Measurements from ENCODE around the gene CARMIL3. TPM values are rescaled to one million over a fixed set of nuclear protein-coding genes. Genes with fewer than 3 reads are reported as not detected.

CARMIL3 gene, protein sequence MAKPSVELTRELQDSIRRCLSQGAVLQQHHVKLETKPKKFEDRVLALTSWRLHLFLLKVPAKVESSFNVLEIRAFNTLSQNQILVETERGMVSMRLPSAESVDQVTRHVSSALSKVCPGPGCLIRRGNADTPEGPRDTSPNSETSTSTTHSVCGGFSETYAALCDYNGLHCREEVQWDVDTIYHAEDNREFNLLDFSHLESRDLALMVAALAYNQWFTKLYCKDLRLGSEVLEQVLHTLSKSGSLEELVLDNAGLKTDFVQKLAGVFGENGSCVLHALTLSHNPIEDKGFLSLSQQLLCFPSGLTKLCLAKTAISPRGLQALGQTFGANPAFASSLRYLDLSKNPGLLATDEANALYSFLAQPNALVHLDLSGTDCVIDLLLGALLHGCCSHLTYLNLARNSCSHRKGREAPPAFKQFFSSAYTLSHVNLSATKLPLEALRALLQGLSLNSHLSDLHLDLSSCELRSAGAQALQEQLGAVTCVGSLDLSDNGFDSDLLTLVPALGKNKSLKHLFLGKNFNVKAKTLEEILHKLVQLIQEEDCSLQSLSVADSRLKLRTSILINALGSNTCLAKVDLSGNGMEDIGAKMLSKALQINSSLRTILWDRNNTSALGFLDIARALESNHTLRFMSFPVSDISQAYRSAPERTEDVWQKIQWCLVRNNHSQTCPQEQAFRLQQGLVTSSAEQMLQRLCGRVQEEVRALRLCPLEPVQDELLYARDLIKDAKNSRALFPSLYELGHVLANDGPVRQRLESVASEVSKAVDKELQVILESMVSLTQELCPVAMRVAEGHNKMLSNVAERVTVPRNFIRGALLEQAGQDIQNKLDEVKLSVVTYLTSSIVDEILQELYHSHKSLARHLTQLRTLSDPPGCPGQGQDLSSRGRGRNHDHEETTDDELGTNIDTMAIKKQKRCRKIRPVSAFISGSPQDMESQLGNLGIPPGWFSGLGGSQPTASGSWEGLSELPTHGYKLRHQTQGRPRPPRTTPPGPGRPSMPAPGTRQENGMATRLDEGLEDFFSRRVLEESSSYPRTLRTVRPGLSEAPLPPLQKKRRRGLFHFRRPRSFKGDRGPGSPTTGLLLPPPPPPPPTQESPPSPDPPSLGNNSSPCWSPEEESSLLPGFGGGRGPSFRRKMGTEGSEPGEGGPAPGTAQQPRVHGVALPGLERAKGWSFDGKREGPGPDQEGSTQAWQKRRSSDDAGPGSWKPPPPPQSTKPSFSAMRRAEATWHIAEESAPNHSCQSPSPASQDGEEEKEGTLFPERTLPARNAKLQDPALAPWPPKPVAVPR (N-terminal part only)
- total RNA-seq: 0.64 TPM in 1 of 2 replicates, not detected in the other

GRCh38 chr14:24051789-24052655 lies at the start of gene CARMIL3:
CARMIL3 (plus strand) TSS chr14:24052009; CDS start chr14:24052154, 145 bp downstream.

GRCh38 chr14:24071144-24071697 lies 19.4 kb downstream of the CARMIL3 start, which contains the start of gene CPNE6:
CPNE6 (plus strand) TSS chr14:24071562; CDS start chr14:24072937, 1,375 bp downstream.

GRCh38 chr14:24093901-24094840 lies 42.4 kb downstream of the CARMIL3 start, which contains the start of gene PCK2:
PCK2 (plus strand) TSS chr14:24094311; CDS start chr14:24094406, 95 bp downstream.

GRCh38 chr14:24114532-24115421 lies 63.0 kb downstream of the CARMIL3 start, which contains the start of the genes DCAF11 and NRL:
DCAF11 (plus strand) TSS chr14:24114777; CDS start chr14:24115595, 818 bp downstream.
NRL (minus strand) TSS chr14:24114949; CDS start chr14:24082848, 32,101 bp downstream.

Other genes starting within 250 kb of the CARMIL3 start
- 41.5 and 50.0 TPM in 2 replicates for gene DHRS4, start 98.2 kb upstream of the CARMIL3 start, total RNA-seq
- gene DHRS4L2, start 63.1 kb upstream of the CARMIL3 start, total RNA-seq: 10.7 and 14.2 TPM in 2 replicates
- gene CPNE6, start 19.6 kb downstream of the CARMIL3 start, total RNA-seq: not detected in 2 replicates
- 19.4 and 71.2 TPM in 2 replicates for gene PCK2, start 42.3 kb downstream of the CARMIL3 start, total RNA-seq
- gene DCAF11, start 62.8 kb downstream of the CARMIL3 start, total RNA-seq: 21.0 and 34.9 TPM in 2 replicates
- gene NRL, start 62.9 kb downstream of the CARMIL3 start, total RNA-seq: 1.0 and 3.0 TPM in 2 replicates
- gene FITM1, start 78.7 kb downstream of the CARMIL3 start, total RNA-seq: 0.80 TPM in 1 of 2 replicates, not detected in the other
- 145 and 188 TPM in 2 replicates for gene PSME1, start 84.2 kb downstream of the CARMIL3 start, total RNA-seq
- 25.0 and 26.4 TPM in 2 replicates for gene EMC9, start 89.6 kb downstream of the CARMIL3 start, total RNA-seq
- gene PSME2, start 94.6 kb downstream of the CARMIL3 start, total RNA-seq: 28.7 and 159 TPM in 2 replicates
- 37.0 and 77.7 TPM in 2 replicates for gene RNF31, start 95.5 kb downstream of the CARMIL3 start, total RNA-seq
- 44.6 and 54.7 TPM in 2 replicates for gene IRF9, start 109.3 kb downstream of the CARMIL3 start, total RNA-seq
- 2.2 and 28.7 TPM in 2 replicates for gene REC8, start 120.1 kb downstream of the CARMIL3 start, total RNA-seq
- 24.0 and 41.4 TPM in 2 replicates for gene IPO4, start 136.8 kb downstream of the CARMIL3 start, total RNA-seq
- gene TM9SF1, start 143.4 kb downstream of the CARMIL3 start, total RNA-seq: 67.5 and 79.2 TPM in 2 replicates
- gene TSSK4, start 153.7 kb downstream of the CARMIL3 start, total RNA-seq: 0.13 TPM in 1 of 2 replicates, not detected in the other
- 37.2 and 42.5 TPM in 2 replicates for gene CHMP4A, start 161.5 kb downstream of the CARMIL3 start, total RNA-seq
- 18.0 and 22.0 TPM in 2 replicates for gene MDP1, start 164.1 kb downstream of the CARMIL3 start, total RNA-seq
- gene NEDD8, start 180.4 kb downstream of the CARMIL3 start, total RNA-seq: 189 and 190 TPM in 2 replicates
- 60.1 and 72.7 TPM in 2 replicates for gene GMPR2, start 180.9 kb downstream of the CARMIL3 start, total RNA-seq
- gene TINF2, start 190.6 kb downstream of the CARMIL3 start, total RNA-seq: 47.3 and 57.3 TPM in 2 replicates
- gene TGM1, start 211.2 kb downstream of the CARMIL3 start, total RNA-seq: 0.52 and 1.8 TPM in 2 replicates
- gene RABGGTA, start 219.6 kb downstream of the CARMIL3 start, total RNA-seq: 19.6 and 28.6 TPM in 2 replicates
- gene DHRS1, start 247.8 kb downstream of the CARMIL3 start, total RNA-seq: 17.3 and 21.1 TPM in 2 replicates
- gene NOP9, start 247.8 kb downstream of the CARMIL3 start, total RNA-seq: 18.2 and 18.6 TPM in 2 replicates

Measured in epithelial cell of alveolus of lung (primary cell).